SH-SY5Y (cell line): ENCODE data around the gene KIF1B.
A peak's percentile ranks its signal among the peaks of the same experiment; 100 is the strongest.

Experiments used
- GATA2 ChIP-seq: IDR thresholded peaks from 2 replicates; pipeline ENCODE4 v1.6.1; 2011; ENCODE audit warnings: mild to moderate bottlenecking, low read depth, low read length
- GATA3 ChIP-seq: IDR thresholded peaks from 2 replicates; pipeline ENCODE4 v1.6.1; 2011; ENCODE audit warnings: low read depth, mild to moderate bottlenecking, low read length, moderate library complexity

The KIF1B gene

DNA sequence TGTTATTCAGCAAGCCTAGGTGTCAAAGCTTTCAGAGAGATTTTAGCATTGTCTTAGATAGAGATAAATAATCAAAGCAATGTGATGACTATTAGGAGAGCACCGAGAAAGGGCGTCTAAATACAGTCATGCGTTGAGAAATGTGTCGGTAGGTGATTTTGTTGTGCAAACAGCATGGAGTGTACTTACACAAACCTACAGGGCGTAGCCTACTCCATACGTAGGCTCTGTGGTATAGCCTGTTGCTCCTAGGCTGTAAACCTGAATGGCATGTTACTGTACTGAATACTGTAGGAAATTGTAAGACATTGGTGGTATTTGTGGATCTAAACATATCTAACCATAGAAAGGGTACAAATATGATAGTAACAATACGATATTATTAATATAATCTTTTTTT, 31.8 kb downstream of the KIF1B start:
- no peak for TF ChIP-seq GATA2
- TF ChIP-seq GATA3: no peak

DNA sequence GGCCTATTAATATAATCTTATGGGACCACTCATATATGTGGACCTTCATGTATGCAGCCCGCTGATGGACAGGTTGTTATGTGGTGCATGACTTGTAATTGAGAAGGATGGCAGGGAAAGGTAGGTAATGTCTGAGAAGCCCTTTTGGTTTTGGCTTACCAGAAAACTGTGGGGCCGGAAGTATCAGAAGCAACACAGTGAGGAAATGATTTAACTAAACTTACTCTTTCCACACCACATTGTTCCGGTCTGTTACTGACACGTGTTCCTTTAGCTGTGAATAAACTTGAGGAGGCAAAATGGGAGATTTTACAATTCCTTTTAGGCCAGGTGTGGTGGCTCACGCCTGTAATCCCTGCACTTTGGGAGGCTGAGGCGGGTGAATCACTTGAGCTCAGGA, 32.4 kb downstream of the KIF1B start:
- no peak for TF ChIP-seq GATA3
- no peak for TF ChIP-seq GATA2

DNA sequence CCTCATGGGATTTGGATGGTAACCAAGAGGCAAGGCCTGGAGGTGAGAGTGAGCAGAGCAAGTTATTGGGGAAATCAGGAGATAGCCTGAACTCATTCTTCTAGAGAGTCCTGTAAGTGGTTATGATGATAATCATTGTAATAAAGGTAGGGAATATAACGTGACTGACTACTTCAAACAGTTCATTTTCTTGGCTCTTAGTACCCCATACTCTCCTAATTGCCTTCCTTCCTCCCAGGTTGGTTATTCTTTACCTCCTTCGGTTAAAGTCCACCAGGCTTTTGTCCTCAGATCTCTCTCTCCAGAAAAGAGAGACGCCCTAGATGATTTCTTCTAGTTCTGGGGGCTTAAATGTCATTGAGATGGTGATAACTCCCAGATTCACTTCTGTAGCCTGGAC, 35.3 kb downstream of the KIF1B start:
- TF ChIP-seq GATA3 (no peak), GATA2 (no peak)

GRCh38 chr1:10249808-10250457, 39.6 kb downstream of the KIF1B start:
- TF ChIP-seq GATA3 (no peak), GATA2 (no peak)

GRCh38 chr1:10250663-10251062, 40.3 kb downstream of the KIF1B start:
- TF ChIP-seq GATA3 (no peak), GATA2 (no peak)

DNA sequence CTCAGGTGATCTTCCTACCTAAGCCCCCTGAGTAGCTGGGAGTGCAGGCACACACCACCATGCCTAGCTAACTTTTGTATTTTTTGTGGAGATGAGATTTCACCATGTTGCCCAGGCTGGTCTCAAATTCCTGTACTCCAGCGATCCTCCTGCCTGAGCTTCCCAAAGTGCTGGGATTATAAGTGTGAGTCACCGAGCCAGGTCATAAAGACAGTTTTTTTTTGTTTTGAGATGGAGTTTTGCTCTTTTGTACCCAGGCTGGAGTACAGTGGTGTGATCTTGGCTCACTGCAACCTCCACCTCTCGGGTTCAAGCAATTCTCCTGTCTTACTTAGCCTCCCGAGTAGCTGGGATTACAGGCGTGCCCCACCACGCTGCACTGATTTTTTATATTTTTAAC, 42.1 kb downstream of the KIF1B start:
- no peak for TF ChIP-seq GATA2
- TF ChIP-seq GATA3: no peak

GRCh38 chr1:10253149-10253548, 42.8 kb downstream of the KIF1B start:
- TF ChIP-seq GATA2 (no peak), GATA3 (no peak)

DNA sequence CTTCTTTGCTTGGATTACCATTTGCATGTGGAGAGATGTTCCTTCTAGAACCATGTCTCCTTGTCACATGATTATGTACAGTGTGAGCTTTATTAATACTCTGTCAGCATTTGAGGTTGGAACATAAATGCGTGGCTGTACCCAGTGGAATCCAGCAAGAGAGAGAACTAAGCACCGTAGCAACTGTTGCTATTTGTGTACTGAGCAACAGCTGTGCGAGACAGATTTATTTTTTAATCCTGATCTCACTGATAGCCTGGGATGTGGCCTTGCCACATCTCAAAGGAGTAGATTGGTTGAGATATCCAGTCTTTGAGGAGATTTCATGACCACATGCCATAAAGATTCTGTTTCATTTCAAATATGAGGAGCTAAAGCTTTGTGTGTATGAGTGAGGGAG, 43.4 kb downstream of the KIF1B start:
- TF ChIP-seq GATA2: peak; percentile 46; the same call in 1 of the 2 replicates
- TF ChIP-seq GATA3: no peak

GRCh38 chr1:10257851-10258250, 47.5 kb downstream of the KIF1B start:
- TF ChIP-seq GATA3: no peak
- TF ChIP-seq GATA2: no peak

DNA sequence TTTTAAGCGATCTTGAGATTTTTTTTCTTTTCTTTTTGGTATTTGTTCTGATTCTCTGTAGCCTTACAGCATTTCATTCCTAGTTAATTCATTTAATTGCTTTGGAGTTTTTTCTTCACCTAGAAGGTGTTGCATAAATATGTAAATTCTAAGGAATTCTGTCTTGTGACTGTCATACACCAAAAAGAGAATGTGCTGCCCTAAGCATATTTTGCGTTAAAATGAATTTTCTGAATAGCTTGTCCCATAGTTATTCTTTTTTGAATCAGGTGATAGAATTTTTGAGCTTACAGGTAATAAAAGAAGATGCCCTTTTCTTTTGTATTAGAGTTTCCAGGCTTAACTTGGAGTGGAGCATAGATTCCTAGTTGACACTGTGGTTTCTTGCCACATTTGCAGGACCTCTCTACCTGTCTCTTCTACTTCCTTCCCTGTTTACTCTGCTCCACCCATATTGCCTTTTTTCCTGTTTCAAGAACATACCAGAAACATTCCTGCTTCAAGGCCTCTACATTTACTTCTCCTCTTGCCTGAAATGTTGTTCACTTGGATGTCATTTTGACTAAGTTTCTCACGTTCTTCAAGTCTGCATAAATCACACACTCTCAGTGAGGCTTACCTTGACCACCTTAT, 53.2 kb downstream of the KIF1B start:
- no peak for TF ChIP-seq GATA3
- TF ChIP-seq GATA2: no peak

- TF ChIP-seq GATA3: no peak
- TF ChIP-seq GATA2: no peak
These were observed 54.7 kb downstream of the KIF1B start for GRCh38 chr1:10265027-10265426.

DNA sequence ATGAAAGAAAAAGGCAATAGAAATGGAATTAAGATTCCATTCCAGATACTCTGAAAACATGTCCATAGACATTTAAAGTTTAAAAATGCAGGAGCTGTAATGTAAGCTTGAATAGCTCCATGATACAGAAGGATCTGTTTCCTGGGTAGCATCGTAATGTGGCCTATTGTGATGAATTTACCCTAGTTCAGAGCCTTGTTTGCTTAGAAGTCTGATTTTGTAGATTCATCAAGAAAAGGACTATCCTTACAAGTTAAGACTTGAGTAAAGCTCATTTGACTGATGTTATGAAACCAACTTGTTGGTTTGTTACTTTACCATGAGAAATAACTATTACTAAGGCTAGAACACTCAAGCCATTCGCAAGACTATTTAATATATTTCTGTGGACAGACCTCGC, 55.5 kb downstream of the KIF1B start:
- TF ChIP-seq GATA2: no peak
- no peak for TF ChIP-seq GATA3

DNA sequence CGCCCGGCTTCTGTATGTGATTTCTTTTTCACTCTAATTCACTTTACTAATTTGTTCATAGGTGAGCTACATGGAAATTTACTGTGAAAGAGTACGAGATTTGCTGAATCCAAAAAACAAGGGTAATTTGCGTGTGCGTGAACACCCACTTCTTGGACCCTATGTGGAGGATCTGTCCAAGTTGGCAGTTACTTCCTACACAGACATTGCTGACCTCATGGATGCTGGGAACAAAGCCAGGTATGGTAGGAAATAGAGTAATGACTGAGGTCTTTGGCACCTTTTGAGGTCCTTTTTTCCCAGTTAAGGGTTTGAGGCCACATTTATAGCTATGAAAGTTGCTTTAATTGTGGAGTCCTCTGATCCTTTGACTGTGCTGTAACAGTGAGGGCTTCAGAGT, 56.9 kb downstream of the KIF1B start:
- no peak for TF ChIP-seq GATA2
- TF ChIP-seq GATA3: no peak

DNA sequence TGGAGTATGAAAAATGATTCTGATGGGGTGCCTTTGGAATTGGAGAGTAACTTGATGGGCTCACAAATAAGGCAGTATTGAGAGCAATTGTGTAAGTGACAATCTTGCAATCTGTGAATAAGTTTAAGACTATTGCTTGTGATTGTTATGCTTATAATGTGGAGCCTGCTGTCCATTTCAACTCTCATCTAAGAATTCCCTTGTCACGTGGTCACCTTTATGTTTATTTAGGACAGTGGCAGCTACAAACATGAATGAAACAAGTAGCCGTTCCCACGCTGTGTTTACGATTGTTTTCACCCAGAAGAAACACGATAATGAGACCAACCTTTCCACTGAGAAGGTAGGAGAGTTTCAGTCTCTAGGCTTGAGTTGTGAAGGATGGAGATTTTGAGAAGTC, 57.6 kb downstream of the KIF1B start:
- TF ChIP-seq GATA2: no peak
- TF ChIP-seq GATA3: no peak

- TF ChIP-seq GATA2 (no peak), GATA3 (no peak)
These were observed 60.7 kb downstream of the KIF1B start for GRCh38 chr1:10271090-10271489.
